HG03095 (cell line): ENCODE results near the gene LAMA5.

Experiments used
- ATAC-seq: cut with Tn5 transposase; IDR thresholded peaks from one replicate; pipeline ENCODE4 v1.9.1; 2021; ENCODE audit warnings: moderate library complexity; ENCODE audit not compliant: unreplicated experiment

LAMA5 gene

DNA sequence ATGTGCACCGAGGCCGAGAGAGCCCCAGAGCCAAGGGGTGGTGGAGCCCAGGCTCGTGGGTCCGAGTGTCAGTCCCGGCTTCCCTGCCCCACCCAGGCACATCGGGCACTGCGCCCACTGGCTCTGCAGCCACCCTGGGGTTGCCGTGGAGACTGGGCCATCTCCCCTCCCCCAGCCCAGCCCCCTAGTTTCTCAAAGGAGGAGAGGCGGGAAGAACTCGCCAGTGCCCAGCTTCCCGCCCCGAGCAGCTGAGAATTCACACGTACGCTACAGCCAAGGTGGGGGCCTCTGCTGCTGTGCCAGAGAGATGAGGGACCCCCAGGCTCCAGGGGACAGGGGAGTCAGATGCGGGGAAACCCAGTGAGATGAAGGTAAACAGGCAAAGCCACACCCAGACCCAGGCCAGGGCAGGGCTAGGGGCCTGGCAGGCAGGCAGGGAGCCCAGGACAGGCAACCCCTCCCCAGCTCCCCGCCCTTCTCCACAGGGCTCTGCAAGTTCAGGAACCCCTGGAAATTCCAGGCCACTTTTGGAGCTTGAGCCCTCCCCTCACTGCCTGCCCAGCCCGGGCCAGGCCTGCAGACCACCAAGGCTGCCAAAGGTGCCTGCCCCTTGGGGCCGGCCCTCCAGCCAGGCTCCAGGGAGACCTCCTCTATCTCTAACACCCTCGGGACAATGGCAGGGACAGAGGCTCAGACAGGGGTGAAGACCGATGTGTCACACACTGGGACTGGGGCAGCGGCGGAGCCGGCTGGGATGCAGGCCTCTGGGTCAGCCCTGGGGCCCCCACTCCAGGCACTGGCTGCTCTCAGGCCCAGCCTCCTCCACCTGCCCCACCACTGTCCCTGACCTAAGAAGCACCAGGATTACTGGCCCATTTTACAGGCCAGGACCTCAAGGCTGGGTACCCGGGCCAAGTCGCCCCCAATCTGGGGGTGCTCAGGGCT, 6.0 kb downstream of the LAMA5 start:
- no peak for ATAC-seq

DNA sequence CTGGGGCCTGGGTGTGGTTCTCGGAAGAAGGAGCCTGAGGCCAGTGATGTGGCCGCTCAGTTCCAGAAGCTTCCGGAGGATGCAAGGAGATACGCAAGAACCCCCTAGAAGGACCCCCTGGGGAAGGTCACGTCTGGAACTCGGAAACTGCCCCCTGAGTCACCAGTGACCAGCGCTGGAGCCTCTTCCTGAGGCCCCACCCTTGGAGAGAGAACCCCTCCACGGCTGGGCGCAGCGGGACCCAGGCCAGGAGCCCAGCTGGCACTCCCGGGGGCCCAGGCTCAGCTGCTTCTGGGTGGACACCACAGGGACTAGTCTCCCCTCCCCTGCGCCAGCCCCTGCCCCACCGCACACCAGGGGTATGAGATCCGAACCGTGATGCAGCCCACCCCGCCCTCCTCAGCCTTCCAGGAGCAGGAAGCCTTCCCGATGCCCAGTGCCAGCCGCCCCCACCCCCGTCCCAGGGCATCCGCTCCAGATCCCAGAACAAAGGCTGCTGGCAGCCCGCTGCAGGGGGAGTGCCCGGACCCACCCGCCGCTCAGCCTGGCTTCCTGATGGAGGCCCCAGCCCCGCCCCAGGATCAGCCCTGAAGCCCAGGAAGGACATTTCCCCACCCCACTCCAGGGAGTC, 7.5 kb downstream of the LAMA5 start:
- ATAC-seq: no peak

DNA sequence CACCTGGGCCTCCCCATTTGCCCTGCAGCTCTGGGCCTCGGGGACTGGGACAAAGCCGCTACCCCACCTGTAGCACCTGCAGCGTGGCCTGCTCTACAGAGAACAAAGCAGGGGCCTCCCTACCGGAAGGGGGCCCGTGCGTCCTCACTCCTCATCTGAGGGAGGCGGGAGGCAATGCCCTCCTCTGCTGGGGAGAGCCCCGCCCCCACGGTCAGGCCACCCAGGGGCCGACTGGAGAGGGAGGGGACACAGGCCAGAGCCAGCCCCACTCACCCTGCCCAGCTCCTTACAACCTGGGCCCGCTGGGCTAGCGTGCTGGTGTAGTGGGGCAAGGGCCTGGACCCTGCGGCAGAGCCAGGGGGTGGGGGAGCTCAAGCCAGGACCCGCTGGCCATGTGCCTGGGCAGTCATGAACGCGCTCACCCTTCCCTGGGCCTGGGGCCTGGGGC, 8.0 kb downstream of the LAMA5 start:
- no peak for ATAC-seq

DNA sequence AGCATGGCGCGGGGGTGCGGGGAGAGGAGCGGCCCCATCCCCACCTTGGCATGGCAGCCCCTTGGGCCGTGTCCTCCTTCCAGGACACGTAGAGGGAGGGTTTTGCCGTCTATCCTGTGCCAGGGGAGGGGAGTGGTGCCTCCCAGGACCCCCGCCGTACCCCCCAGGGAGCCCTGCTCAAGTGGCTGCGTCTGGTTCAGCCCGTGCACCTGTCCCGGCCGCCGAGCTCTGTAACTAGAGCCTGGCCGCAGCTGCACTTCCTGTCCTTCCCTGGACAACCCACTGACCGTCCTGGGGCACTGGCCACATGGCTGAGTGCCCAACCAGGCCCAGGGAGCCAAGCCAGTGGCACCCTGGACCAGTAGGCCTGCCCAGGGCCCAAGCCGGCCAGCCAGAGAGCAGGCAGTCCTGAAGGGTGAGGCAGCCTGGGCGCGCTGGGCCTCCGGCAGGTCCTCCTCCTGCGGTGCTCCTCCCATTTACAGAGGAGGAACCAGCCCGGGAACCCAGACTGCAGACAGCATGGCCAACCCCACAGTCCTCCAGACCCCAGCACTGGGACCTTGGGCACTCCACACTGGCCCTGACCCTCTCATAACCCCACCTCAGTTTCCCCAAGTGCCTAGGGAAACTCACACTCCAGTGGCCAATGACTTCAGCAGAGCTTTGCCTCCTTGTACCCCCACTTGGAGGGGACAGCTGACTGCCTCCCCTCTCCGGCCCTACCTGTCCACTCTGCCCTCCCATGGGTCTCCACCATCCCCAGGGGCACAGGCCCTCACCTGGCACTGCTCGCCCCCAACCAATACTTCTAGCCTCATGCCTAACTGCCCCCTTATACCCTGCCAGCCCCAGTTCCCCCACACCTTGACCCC, 8.7 kb downstream of the LAMA5 start:
- ATAC-seq: no peak

DNA sequence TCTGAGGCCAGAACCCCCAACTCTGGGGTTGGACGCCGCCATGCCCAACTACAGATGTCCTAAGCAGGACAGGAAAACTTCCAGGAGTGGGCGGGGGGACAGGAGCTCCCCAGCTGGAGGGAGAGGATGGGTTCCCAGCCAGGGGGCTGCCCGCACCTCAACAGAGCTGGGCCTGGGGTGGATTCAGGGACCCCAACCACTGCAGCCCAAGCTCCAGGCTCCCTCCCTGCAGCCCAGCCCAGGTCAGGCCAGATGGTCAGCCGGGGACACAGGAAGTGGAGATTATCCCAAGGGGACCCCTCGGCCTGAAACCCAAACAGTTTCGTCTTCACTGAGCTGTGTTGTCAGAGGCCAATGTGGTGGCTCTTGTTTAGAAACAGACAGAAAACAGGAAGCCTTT, 9.4 kb downstream of the LAMA5 start:
- ATAC-seq: no peak

DNA sequence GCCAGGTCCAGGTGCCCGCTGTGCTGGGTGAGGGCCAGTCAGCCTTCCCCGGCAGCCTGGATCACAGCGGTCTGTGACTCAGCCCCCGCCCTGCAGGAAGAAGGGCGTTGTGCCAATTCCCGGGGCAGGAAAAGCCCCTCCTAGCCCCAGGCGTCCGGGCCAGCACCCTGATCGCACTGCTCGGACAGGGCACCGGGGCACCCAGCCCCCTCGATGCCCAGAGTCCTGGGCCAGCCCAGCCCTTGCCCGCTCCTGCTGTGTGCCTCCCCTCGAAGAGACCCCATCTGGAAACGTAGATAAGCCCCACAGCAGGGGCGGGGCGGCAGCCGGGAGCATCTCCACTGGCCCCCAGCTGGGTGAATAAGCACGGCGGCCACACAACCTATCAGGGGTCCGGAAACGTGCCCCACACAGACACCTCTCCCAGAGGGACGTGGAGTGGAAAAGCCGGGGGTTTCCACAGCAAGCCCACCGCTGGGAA, 9.9 kb downstream of the LAMA5 start:
- no peak for ATAC-seq

DNA sequence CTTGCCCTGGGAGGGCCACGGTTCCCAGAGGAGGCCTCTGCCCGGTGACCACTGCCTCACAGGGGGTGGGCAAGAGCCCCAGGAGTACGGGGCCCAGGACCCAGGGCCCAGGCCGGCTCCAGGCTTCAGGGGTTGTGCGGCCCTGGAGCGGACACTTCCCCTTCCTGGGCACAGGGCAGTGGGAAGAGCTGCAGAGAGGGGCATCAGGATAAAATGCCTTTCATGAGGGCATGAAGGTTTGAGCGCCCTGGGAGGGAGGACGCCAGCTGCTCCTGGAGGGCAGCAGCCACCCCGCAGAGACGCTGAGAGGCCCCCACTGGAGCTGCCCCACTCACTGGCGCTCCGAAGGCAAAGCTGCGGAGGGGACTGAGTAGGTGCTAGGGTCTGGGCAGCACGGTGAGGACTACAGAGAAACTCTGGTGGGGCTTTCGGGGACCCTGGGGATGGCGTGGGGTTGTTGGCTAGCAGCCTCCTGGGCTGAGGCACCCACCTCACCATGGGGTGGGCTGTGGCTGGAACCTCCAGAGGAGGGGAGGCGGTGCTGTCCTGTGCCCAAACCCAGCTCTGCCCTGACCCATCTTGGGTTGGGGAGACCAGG, 10.4 kb downstream of the LAMA5 start:
- no peak for ATAC-seq

DNA sequence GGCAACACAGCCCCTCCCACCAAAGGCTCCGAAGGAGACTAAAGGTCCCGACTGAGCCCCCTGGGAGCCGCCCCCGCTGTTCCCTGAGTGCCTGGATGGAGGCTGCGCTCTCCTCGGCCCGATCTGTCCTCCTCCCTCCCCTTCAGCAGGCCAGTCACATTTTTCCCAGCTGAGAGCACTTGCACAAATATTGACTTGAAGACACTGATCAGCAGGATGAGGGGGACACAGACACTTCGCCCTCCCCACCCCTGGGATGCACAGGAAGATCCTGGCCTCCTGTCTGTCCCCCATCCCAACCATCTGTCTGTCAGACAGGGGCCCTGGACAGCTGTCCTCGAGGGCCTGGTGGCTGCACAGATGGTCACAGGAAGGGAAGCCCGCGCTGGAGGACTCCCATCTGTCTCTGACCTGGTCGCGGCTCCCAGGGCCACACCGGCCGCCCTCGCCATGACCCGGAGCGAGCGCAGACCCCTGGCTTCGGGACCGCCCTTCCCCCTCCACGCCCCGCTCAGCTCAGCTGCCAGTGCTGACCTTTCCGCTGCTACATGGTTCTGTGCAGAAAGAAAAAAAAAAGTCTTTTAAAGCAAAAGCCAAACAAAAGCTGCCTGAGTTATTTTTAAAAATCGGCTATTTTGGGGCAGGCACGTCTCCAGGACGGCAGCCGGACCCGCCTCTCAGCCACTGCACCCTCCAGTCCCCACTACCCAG, 11.1 kb downstream of the LAMA5 start:
- ATAC-seq: no peak

DNA sequence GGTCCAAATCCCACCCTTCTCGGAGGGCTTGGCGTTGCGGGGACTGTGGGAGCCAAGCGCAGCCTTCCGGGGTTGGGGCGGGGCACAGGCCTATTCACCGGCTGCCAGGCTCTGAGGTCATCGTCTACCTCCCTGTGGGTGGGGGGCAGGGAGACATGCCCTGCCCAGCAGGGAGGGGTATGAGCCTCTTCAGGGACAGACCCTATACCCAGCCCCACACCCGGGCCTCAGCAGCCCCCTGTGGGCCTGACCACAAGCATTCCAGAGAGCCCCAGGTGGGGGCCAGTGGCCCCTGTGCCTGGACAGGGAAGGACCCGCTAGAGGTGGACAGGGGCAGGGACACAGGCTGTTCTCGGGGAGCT, 11.6 kb downstream of the LAMA5 start:
- no peak for ATAC-seq

DNA sequence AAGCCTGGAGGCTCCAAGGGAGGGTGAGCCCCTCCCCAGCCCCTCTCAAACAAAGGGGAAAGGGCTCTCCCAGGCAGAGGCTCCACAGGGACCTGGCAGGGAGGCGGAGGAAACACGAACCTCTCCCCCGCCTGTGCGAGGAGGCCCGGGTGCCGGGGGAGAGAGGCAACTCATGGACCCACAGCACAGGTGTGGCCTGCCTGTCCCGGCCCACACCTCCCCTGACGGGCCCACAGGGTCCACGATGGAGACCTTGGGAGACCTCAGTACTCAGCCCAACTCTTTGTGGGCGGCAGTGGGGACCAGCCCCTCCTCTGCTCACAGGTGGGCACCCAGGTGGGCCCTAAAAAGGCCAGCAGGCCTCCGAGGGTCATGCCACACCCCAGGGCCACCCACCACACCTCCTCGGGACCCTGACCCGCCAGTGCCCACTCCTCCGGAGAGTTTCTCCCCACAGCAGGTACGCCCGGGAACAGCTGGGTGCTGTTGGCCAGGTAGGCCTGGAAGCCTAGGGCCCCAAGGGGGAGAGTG, 12.2 kb downstream of the LAMA5 start:
- ATAC-seq: no peak

DNA sequence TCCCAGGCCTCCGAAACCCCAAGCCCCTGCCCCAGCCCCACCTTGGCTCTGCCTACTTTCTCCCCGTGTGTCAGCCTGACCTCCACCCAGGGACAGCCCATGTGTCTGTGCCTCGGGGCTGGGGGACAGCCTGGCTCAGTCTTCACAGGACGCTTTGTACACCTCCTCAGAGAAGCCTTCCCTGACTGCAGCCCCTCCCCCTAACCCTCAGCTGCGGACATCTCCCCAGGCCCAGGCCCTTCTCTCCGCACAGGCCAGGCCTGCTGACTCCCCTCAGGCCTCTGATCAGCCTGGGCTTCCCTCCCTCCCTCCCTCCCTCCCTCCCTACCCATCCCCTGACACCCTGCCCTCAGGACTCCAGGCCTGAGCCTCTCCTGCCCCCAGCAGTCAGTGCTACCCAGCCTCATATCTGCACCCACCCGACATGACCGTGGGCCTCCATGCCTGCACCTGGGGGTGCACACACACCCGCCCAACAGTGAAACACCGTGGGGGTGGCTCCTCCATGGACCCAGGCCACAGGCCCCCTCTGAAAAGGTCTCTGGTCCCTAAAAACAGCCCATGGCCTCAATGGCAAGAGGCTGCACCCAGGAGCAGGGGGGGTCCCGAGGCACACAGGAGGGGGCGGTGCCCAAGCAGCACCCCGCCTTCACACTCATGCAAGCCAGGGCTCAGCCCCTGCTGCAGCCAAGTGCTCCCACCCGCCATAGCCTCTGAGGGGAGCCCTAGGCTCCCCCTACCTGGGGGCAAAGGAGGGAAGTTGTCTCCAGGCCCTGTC, 12.9 kb downstream of the LAMA5 start:
- ATAC-seq: no peak

DNA sequence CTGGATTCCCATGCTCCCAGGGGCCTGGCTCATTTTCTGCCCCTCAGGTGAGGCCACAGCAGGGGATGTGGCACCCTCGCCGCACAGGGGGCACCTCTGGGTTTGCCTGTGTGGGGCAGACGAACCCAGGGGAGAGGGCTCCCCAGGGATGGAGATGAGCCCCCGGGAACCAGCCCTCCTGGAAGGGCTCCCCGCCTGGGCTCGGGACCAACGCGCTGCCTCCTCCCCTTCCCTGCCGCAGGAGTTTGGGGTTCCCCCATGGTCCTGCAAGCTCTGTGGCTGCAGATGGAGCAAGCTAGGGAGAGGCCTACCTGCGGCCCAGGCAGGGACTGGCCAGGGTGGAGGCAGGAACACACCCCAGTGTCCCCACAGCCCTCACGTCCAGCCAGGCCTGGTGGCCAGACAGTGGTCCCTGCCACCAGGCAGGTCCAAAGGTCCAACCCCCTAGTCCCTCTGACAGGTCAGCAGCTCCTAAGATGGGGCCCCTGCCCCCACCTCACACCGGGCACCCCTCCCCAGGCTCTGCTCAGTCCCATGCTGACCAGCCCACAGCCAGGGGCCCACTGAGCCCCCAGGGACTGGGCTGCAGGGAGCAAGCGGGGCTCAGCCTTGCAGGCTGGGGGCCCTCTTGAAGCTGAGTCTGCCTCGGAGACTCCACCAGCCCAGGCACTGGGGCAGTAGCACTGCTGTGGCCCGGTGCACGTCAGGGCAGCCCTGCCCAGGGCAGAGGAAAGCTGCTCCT, 13.7 kb downstream of the LAMA5 start:
- ATAC-seq: no peak

DNA sequence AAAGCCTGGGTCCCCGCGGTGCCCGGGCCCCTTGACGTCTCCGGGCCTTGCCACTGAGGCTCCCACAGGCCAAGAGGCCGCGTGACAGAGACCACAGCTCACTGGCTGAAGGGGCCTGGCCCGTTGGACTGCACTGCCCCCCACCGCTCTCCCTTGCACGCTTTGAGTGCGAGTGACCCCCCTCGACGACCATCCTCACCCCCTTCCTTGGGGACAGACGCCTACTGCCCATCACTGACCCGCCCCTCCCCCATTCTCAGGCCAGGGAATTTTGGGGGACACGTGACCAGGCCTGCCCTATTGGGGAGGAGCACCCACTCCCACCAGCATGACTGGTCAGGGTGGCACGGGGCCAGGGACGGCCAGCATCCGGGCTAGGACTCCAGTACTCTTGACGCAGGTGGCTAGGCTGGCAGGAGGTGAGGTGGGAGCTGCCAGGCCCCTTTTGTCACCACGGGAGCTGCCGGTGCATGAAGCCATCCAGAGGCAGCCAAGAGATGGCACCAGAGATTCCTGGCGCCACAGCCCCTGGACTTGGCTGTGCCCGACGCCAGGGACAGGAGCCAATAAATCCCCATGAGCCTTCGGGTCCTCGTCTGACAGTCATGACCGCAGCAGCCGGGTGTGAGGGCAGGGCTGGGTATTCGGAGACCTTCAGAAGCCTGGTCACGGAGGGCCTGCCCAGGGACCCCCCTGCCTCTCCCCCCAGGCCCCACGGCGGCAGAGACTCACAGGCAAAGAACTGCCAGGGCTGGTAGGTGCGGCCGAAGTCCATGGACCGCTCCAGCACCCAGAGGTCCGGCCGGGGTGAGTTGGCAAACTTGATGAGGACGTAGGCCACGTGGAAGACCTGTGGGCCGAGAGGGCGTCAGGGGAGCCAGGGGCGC, 14.5 kb downstream of the LAMA5 start:
- ATAC-seq: no peak

DNA sequence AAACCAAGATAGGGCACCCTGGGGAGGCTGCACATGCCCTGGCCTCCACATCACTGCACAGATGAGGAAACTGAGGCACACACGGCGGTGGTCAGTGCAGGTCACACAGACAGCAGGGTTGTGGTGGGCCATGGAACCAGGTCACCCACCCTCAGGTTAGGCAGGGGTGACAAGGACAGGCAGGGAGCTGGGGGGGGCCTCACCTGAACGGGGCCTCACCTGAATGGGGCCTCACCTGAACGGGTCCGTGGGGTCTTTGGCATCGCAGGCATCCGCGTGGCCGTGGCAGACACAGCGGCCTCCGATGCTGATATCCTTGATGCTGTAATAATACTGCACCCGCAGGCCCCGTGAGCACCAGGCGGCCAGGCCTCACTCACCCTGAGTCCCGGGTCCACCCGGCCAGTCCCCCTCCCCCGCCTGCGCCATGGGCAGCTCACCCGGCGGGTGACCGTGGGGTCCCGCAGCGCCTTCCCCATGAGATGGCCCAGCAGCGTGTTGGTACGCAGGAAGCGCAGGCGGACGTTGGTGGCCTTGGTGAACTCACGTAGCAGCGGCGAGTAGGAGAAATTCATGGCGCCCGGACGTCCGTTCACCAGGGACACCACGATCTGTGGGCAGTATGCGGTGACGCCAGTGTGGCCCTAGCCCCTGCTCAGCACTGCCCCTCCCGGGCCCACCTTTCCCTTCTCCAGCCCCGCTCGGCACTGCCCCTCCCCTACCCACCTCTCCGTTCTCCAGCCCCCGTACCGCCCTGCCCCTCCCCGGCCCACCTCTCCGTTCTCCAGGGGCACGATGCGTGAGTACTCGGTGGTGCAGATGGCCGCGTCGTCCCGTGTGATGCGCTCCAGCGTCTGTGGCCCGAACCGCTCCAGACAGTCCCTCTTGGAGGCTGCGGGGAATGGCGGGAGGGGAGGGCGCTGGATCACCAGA, 15.4 kb downstream of the LAMA5 start:
- no peak for ATAC-seq

DNA sequence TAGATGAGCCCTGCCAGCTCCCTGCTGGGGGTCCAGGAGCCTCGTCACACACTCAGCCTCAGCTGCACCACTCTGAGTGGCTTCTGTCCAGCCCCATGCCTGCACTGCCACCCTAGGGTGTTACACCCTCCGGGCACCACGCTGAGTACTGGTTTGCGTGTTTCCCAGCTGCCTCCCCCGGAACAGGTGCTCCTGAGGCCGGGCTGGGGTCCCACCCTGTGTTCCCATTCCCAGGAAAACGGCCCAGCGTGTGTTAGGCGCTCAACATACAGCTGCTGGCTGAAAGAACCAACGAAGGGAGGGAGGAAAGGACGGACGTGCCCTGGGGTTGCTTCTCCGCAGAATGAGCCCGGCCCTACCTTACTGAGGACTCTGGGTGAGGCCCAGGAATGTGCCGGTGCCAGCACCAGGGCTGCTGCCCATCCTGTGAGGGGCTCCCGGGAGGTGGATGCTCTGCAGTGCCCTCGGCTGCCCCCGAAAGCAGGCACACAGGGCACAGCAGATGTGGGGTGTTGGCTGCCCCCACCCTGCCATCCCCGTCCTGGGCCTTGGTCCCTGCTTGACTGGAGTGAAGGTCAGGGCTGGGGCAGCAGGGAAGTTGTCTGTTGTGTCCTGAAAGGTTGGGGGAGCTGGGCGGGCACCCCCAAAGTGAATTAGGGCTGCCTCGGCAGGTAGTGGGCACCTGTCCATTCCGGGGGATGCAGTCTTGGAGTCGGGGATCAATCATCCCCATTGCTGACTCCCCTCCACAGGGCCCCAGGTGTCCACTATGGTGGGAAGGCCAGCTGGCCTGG, 16.3 kb downstream of the LAMA5 start:
- no peak for ATAC-seq
